Measurements from ENCODE around the gene RAET1E. TPM values are rescaled to one million over a fixed set of nuclear protein-coding genes. Genes with fewer than 3 reads are reported as not detected.
A peak's percentile ranks its signal among the peaks of the same experiment; 100 is the strongest.
"Not testable (repeated sequence)": the region's sequence is repeated elsewhere in the genome, so short reads cannot be mapped to it uniquely, and the experiment has no call there.

The RAET1E gene
- total and polyA plus RNA-seq, 4 experiments from 2014 or later = not detected

DNA sequence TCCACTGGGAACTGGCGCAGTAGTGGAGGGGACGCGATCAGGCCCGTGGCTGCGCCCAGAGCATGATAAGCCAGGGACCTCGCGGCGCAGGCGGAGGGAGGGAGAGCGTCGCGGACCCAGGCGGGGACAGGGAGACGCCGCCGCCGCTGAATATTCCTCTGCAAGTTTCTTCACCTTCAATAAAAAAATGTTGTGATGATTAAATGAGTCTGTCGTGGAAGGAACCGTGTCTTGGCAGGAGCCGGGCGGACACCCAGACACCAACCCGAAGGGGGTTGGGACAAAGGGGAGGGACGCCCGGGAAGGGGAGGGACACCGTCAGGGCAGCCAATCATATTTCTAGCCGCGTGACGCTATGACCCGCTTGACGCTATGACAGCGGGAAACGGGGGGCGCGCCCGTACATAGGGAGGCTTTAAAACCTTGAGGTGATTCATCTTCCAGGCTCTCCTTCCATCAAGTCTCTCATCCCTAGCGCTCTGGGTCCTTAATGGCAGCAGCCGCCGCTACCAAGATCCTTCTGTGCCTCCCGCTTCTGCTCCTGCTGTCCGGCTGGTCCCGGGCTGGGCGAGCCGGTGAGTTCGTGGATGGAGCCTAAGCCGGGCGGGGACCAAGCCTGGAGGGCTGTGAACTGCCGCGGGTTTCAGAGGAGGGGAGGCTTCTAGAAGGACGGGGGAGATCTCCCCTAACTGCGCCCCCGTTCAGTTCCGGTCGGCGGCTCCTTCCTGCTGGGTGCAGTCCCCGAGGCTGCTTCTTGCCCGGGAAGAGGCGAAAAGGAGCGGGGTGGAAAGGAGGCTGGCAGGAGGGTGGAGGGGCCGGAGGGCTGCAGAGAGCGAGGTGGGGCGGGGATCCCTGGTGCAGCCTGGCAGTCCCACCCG lies 43.9 kb upstream of the RAET1E start, which contains the start of gene ULBP2:
Gene ULBP2, plus strand, starts transcription at position 432 of the 878 bp plus-strand sequence. Its CDS starts 59 bp downstream, at position 491.
- H3K9me3 Mint-ChIP-seq = no peaks in the 10 kb centered on the region
- peaks cover 0 to 5% of the 10 kb centered on the region in 2 donors for H3K36me3 Mint-ChIP-seq
- Histone ChIP-seq H3K27me3 (ENCODE audit: insufficient read depth, low read length) (peaks cover 34% of the 10 kb centered on the region), H3K27ac (ENCODE audit: low read depth, low read length) (peak within 1 kb of the TSS; percentile 18), H3K9me3 (ENCODE audit: control insufficient read depth in 1 of 2, low read length in 2 of 2) (no peaks in the 10 kb centered on the region), H3K4me3 (ENCODE audit: low read length in 2 of 2) (peak within 1 kb of the TSS; percentile 57 to 76), H3K4me1 (ENCODE audit: insufficient read depth, low read length) (peaks cover 25% of the 10 kb centered on the region), H3K36me3 (ENCODE audit: insufficient read depth, low read length) (no peaks in the 10 kb centered on the region)
- ChIA-PET POLR2A (ENCODE audit: partially characterized antibody) (no interaction called here), CTCF (ENCODE audit: partially characterized antibody) (interaction anchor here (0.9 to 1.6 kb wide), 3 partner anchors 8 to 75 kb away, joined by 4 to 7 read pairs (median 5); no protein-coding TSS in a partner anchor)
- peak; percentile 86 to 97 (median 88) for DNase-seq
- peak within 1 kb of the TSS; percentile 93 to 96 (median 95) for H3K4me3 Mint-ChIP-seq
- H3K27me3 Mint-ChIP-seq = peaks cover 38% of the 10 kb centered on the region in 2 donors
- H3K4me1 Mint-ChIP-seq = peaks cover 13 to 50% (median 29%) of the 10 kb centered on the region in 4 donors
- peak within 1 kb of the TSS; percentile 93 to 96 (median 94) for H3K27ac Mint-ChIP-seq
- intact Hi-C loops (cut with micrococcal nuclease) = loop anchor here (1.0 to 2.0 kb wide), 2 partner anchors 21 to 63 kb away; partner anchors contain the start of gene ULBP1

DNA sequence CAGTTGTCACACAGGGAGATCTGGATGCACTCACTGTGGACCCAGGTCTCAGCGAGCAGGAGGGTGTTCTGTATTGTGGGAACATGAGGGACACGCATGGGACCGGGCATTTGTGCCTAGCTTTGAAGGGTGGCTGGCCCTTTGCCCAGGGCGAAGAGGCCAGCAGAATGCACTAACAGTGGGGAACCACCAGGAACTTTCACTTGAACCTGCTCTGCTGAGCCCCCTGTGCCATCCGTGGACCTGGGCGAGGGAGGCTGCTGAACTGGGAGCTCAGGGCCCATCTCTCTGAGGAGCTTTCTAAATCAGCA lies 42.7 kb upstream of the RAET1E start:
- peaks cover 13 to 55% (median 29%) of the 10 kb centered on the region in 4 donors for H3K4me1 Mint-ChIP-seq
- no peak for DNase-seq
- peaks cover 45 to 46% of the 10 kb centered on the region in 2 donors for H3K27me3 Mint-ChIP-seq
- no peak overlapping the region for H3K4me3 ChIP-seq (ENCODE audit: low read length in 2 of 2)
- H3K36me3 Mint-ChIP-seq = peaks cover 0 to 5% of the 10 kb centered on the region in 2 donors
- no peaks in the 10 kb centered on the region for H3K9me3 ChIP-seq (ENCODE audit: control insufficient read depth in 1 of 2, low read length in 2 of 2)
- H3K9me3 Mint-ChIP-seq = no peaks in the 10 kb centered on the region
- peaks cover 46% of the 10 kb centered on the region for H3K27me3 ChIP-seq (ENCODE audit: insufficient read depth, low read length)
- H3K4me1 ChIP-seq (ENCODE audit: insufficient read depth, low read length) = peaks cover 25% of the 10 kb centered on the region
- intact Hi-C loops (cut with micrococcal nuclease) = loop anchor here (2.0 kb wide), 1 partner anchor 64 kb away; no protein-coding TSS in a partner anchor
- no peaks in the 10 kb centered on the region for H3K36me3 ChIP-seq (ENCODE audit: insufficient read depth, low read length)
- peak overlapping the region; percentile 42 to 93 (median 70) for H3K27ac Mint-ChIP-seq
- CTCF ChIA-PET (ENCODE audit: partially characterized antibody) = interaction anchor here (0.9 to 1.6 kb wide), 4 partner anchors 9 to 76 kb away, joined by 3 to 7 read pairs (median 4); no protein-coding TSS in a partner anchor
- POLR2A ChIA-PET (ENCODE audit: partially characterized antibody) = interaction anchor here (1.2 kb wide), 1 partner anchor 52 kb away, joined by 3 read pairs; no protein-coding TSS in a partner anchor
- H3K4me3 Mint-ChIP-seq = peak overlapping the region in 7 of 8 donors; percentile 6 to 92 (median 55)
- H3K27ac ChIP-seq (ENCODE audit: low read depth, low read length) = no peak overlapping the region

DNA sequence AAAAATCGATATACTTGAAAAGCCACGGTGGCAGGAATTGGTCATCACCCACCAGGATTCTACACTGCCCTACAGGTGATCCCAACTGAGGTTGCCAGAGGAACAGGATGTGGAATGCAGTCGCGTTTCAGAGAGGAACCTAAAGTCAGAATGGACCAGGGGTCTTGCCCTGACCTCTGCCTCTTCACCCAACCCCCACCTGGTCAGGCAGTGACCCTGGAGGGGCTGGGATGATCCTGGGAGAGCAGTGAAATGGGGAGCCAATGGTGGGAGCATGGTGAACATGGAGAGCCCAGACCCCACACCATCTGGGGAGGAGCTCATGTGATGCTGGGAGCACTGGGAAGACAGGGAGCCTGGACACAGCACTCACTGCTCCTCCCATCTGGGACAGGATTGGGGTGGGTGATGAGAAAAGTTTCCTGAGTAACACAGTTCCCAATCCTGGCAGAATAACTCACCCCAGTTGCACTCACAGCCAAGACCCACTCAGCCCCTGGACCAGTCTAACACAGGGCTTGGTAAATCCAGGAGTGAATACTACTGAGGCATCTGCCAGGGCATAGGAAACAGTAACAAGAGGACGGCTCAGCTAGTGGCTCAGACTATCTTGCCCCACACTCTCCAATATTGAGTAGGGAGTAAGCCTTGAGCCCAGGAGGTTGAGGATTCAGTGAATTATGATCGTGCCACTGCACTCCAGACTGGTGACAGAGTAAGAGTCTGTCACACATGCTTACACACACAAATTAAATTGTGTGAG lies 42.2 kb upstream of the RAET1E start:
- H3K4me3 Mint-ChIP-seq = peak overlapping the region in 7 of 8 donors; percentile 6 to 92 (median 55)
- peaks cover 25% of the 10 kb centered on the region for H3K4me1 ChIP-seq (ENCODE audit: insufficient read depth, low read length)
- peaks cover 13 to 55% (median 29%) of the 10 kb centered on the region in 4 donors for H3K4me1 Mint-ChIP-seq
- no peaks in the 10 kb centered on the region for H3K9me3 ChIP-seq (ENCODE audit: control insufficient read depth in 1 of 2, low read length in 2 of 2)
- no peak for DNase-seq
- intact Hi-C loops (cut with micrococcal nuclease) = loop anchor here (2.0 kb wide), 1 partner anchor 65 kb away; no protein-coding TSS in a partner anchor
- H3K36me3 Mint-ChIP-seq = peaks cover 0 to 5% of the 10 kb centered on the region in 2 donors
- H3K27me3 ChIP-seq (ENCODE audit: insufficient read depth, low read length) = peaks cover 52% of the 10 kb centered on the region
- CTCF ChIA-PET (ENCODE audit: partially characterized antibody) = interaction anchor here (1.0 to 1.6 kb wide), 4 partner anchors 10 to 77 kb away, joined by 3 to 7 read pairs (median 4); no protein-coding TSS in a partner anchor
- no peaks in the 10 kb centered on the region for H3K36me3 ChIP-seq (ENCODE audit: insufficient read depth, low read length)
- POLR2A ChIA-PET (ENCODE audit: partially characterized antibody) = interaction anchor here (1.2 kb wide), 1 partner anchor 52 kb away, joined by 3 read pairs; no protein-coding TSS in a partner anchor
- H3K27ac Mint-ChIP-seq = peak overlapping the region; percentile 42 to 93 (median 70)
- no peak overlapping the region for H3K27ac ChIP-seq (ENCODE audit: low read depth, low read length)
- H3K27me3 Mint-ChIP-seq = peaks cover 50% of the 10 kb centered on the region in 2 donors
- no peak overlapping the region for H3K4me3 ChIP-seq (ENCODE audit: low read length in 2 of 2)
- no peaks in the 10 kb centered on the region for H3K9me3 Mint-ChIP-seq

DNA sequence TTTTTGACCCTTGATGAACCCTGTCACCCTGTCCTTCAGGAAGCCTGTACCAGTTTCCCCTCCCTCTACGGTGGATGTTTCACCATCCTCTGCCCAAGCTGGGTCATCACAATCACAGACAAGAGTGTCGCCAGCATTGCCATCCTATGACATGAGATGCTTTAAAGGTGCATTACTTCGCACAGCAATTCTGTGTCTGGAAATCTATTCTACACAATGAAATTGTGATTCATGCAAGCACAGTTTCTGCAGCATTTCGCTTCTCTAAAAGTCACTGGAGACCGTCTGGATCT lies 41.4 kb upstream of the RAET1E start:
- no peak overlapping the region for H3K4me3 ChIP-seq (ENCODE audit: low read length in 2 of 2)
- H3K36me3 Mint-ChIP-seq = peaks cover 0 to 5% of the 10 kb centered on the region in 2 donors
- DNase-seq = peak in 1 of 5 donors; percentile 60
- H3K4me1 ChIP-seq (ENCODE audit: insufficient read depth, low read length) = peaks cover 25% of the 10 kb centered on the region
- CTCF ChIA-PET (ENCODE audit: partially characterized antibody) = interaction anchor here (1.0 kb wide), 1 partner anchor 77 kb away, joined by 3 read pairs; no protein-coding TSS in a partner anchor
- peak overlapping the region; percentile 9 for H3K27ac ChIP-seq (ENCODE audit: low read depth, low read length)
- no peaks in the 10 kb centered on the region for H3K9me3 Mint-ChIP-seq
- peaks cover 60% of the 10 kb centered on the region for H3K27me3 ChIP-seq (ENCODE audit: insufficient read depth, low read length)
- intact Hi-C loops (cut with micrococcal nuclease) = no loop called here
- no peaks in the 10 kb centered on the region for H3K36me3 ChIP-seq (ENCODE audit: insufficient read depth, low read length)
- H3K9me3 ChIP-seq (ENCODE audit: control insufficient read depth in 1 of 2, low read length in 2 of 2) = no peaks in the 10 kb centered on the region
- H3K4me3 Mint-ChIP-seq = peak overlapping the region; percentile 16 to 92 (median 80)
- H3K4me1 Mint-ChIP-seq = peaks cover 13 to 57% (median 29%) of the 10 kb centered on the region in 4 donors
- H3K27me3 Mint-ChIP-seq = peaks cover 57% of the 10 kb centered on the region in 2 donors
- H3K27ac Mint-ChIP-seq = peak overlapping the region; percentile 84 to 99 (median 94)
- POLR2A ChIA-PET (ENCODE audit: partially characterized antibody) = no interaction called here

DNA sequence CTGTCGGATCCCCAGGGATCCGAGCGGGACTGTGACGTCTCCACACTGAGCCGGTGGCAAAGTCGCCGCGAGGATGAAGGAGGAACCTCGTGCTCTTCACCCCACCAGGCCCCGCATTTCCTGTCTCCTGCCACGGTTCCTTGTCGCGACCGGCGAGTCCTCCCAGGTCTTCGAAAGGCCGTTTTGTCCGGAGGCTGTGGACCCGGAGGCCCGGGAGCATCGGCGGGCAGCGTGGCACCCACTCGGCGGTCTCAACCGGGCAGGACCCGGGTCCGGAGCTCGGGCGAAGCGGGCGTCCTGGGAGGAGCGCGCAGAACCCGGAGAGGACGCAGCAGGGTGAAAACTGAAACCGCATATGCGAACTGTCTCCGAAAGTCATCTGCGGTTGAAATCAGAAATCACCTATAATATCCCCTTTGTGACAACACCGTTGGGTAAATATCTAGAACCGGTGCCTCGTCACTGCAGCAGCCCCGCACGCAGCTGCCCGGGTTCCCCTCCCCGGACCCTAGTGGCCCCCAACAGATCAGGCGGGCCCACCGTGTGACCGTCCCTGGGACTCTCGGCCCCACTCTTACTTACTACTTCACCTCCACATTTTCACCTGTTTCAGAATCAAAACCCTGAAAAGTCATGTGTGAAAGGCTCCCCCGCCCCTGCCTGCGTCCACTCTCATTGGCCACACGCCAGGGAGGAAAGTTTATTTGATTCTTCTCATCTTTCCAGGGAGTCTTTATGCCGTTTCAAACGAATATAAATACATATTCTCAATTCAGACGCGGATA lies 40.9 kb upstream of the RAET1E start:
- Histone ChIP-seq H3K9me3 (ENCODE audit: control insufficient read depth in 1 of 2, low read length in 2 of 2) (no peaks in the 10 kb centered on the region), H3K4me3 (ENCODE audit: low read length in 2 of 2) (peak overlapping the region; percentile 26 to 58), H3K27ac (ENCODE audit: low read depth, low read length) (peak overlapping the region; percentile 9), H3K36me3 (ENCODE audit: insufficient read depth, low read length) (no peaks in the 10 kb centered on the region), H3K27me3 (ENCODE audit: insufficient read depth, low read length) (peaks cover 63% of the 10 kb centered on the region), H3K4me1 (ENCODE audit: insufficient read depth, low read length) (peaks cover 25% of the 10 kb centered on the region)
- peaks cover 14 to 60% (median 30%) of the 10 kb centered on the region in 4 donors for H3K4me1 Mint-ChIP-seq
- peak; percentile 59 to 87 (median 70) for DNase-seq
- CTCF ChIA-PET (ENCODE audit: partially characterized antibody) = interaction anchor here (1.0 kb wide), 1 partner anchor 78 kb away, joined by 3 read pairs; no protein-coding TSS in a partner anchor
- no peaks in the 10 kb centered on the region for H3K9me3 Mint-ChIP-seq
- POLR2A ChIA-PET (ENCODE audit: partially characterized antibody) = interaction anchor here (0.7 kb wide), 1 partner anchor 78 kb away, joined by 4 read pairs; no protein-coding TSS in a partner anchor
- peaks cover 0 to 5% of the 10 kb centered on the region in 2 donors for H3K36me3 Mint-ChIP-seq
- intact Hi-C loops (cut with micrococcal nuclease) = no loop called here
- peak overlapping the region; percentile 84 to 99 (median 94) for H3K27ac Mint-ChIP-seq
- H3K4me3 Mint-ChIP-seq = peak overlapping the region; percentile 16 to 92 (median 80)
- H3K27me3 Mint-ChIP-seq = peaks cover 60 to 61% of the 10 kb centered on the region in 2 donors

DNA sequence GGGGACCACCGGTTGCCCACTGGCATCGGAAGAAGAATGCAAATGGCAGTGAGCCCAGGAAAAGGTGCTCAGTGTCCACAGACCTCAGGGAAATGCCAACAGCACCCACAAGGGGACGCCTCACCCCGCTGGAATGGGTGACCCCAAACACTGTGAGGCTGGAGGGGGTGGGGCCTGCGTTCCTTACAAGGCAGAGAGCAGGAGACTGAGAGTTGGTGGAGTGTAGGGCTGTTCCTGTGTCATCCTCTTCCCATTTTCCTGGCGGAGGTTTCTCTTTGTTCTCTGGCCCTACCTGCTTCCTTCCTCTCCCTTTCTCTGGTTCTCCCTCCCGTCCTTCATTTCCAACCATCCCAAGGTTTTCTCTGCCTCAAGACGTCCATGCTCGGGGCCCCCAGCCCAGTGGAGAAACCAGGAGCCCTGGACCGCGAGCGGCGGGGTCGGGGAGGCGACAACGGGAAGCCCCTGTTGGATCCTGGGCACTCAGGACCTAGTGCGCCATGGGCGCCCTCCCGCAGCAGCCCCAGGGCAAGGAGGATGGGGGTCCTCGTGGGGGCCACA lies 40.2 kb upstream of the RAET1E start:
- Mint-ChIP-seq H3K4me1 (peaks cover 14 to 60% (median 30%) of the 10 kb centered on the region in 4 donors), H3K27ac (peak overlapping the region; percentile 32 to 96 (median 70)), H3K27me3 (peaks cover 66 to 68% of the 10 kb centered on the region in 2 donors), H3K4me3 (peak overlapping the region in 7 of 8 donors; percentile 6 to 92 (median 61))
- intact Hi-C loops (cut with micrococcal nuclease); H3K27ac ChIP-seq (ENCODE audit: low read depth, low read length); H3K36me3 Mint-ChIP-seq; DNase-seq; H3K9me3 Mint-ChIP-seq; CTCF ChIA-PET (ENCODE audit: partially characterized antibody); H3K9me3 ChIP-seq (ENCODE audit: control insufficient read depth in 1 of 2, low read length in 2 of 2); H3K36me3 ChIP-seq (ENCODE audit: insufficient read depth, low read length): not testable (repeated sequence)
- Histone ChIP-seq H3K27me3 (ENCODE audit: insufficient read depth, low read length) (peaks cover 67% of the 10 kb centered on the region), H3K4me1 (ENCODE audit: insufficient read depth, low read length) (peaks cover 25% of the 10 kb centered on the region), H3K4me3 (ENCODE audit: low read length in 2 of 2) (peak overlapping the region in 1 of 2 donors; percentile 58)
- POLR2A ChIA-PET (ENCODE audit: partially characterized antibody) = interaction anchor here (0.7 kb wide), 1 partner anchor 79 kb away, joined by 4 read pairs; no protein-coding TSS in a partner anchor
